COLO829 (cell line): ENCODE measurements around the gene NOXO1.

Experiments
- DNase-seq: peaks from one replicate; pipeline ENCODE4 v3.0.0; 2012; ENCODE audit warnings: low spot score

NOXO1 gene

DNA sequence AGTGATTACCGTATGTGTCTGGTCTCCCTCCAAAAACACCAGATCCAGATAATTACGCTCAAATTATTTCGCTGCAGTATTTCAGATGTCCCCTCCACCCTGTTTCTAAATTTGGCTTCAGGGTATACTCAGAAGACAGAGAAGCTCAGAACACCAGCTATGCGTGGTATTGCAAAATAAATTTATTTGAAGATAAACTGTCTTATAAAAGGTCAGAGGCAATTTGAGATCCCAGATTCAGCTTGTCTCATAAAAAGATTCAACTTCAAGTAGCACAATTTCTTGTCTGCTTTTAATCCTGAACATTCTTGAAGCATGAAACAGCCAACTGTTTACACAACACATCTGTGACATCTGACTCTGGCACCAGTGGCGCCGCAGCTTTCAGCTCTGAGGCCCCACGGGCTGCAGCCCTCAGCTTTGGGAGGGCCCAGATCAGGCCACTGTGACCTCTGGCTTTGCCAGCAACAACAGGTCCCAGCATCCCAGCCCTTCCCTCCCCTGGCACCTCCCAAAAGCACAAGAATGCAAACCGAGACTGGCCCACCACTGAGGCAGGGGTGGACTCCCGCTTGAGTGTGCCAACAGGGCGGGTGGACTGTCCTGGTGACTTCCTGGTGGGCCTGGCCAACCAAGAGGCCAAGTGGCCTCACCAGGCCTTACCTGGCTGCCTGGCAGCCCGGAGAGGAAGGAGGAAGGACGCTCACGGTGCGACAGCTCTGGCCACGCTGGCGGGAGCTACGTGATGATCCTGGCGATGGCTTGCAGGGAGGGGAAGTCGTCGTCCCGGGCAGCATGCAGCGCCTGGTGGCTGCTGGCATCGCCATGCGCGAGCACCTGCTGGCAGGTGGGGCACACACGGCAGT, 16.5 kb upstream of the NOXO1 start:
- DNase-seq: no peak

- no peak for DNase-seq
These were observed 12.5 kb upstream of the NOXO1 start for GRCh38 chr16:1993731-1994131.

DNA sequence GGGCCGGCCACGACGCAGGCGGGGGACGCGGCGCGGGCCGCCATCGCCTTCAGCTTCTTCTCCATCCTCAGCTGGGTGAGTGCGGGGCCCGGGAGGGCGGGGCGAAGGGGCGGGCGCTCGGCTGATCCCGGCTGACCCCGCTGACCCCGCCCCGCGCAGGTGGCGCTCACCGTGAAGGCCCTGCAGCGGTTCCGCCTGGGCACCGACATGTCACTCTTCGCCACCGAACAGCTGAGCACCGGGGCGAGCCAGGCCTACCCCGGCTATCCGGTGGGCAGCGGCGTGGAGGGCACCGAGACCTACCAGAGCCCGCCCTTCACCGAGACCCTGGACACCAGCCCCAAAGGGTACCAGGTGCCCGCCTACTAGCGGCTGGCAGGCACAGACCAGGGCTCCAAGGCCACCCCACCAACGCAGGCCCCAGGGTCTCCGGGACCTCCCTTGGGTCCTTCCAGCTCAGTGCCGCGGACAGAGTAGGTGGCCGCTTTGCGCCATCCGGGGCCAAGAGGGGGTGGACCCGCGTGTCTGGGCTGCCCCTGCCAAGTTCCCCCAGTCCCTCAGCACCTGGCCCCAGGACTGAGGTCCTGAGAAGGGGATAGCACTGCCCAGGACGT, 11.5 kb upstream of the NOXO1 start:
- DNase-seq: no peak

DNA sequence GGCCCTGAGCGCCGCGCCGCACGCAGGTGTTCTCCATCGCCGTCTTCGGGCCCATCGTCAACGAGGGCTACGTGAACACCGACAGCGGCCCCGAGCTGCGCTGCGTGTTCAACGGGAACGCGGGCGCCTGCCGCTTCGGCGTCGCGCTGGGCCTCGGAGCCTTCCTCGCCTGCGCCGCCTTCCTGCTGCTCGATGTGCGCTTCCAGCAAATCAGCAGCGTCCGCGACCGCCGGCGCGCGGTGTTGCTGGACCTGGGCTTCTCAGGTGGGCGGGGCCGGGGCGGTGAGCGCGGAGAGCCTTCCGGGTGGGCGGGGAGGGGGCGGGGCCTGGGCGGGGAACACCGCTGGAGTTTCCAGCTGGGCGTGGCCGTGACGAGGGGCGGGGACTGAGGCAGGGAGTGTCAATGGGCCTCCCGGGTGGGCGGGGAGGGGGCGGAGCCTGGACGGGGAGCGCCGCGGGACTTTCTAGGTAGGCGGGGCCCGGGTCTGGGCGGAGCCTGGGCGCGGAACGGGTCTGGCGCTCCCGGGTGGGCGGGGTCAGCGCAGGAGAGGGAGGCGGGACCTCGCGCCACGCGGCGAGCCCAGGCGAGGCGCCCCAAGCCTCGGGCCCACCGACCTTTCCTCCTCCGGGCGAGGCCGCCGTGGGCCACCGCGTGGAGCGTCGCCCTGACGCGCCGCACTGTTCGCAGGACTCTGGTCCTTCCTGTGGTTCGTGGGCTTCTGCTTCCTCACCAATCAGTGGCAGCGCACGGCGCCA, 10.9 kb upstream of the NOXO1 start:
- DNase-seq: peak; percentile 94

DNA sequence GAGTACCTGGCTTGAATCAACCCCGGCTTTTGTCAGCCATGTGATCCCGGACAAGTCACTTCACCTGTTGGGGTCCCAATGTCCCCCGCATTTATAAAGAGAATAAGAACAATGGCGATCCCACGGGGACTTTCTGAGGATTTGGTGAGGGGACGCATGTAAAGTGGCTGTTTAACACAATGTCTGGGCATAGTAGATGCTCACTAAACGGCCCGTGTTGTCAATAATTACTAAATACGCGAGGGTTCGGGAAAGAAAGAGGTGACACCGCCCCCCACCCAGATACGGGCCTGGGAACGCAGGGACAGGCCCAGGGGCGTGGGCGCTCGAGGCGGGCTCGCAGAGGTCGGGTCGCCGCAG, 10.3 kb upstream of the NOXO1 start:
- no peak for DNase-seq

- DNase-seq: no peak
These were observed 9.9 kb upstream of the NOXO1 start for GRCh38 chr16:1991135-1991551.

GRCh38 chr16:1990351-1991134, 9.3 kb upstream of the NOXO1 start:
- no peak for DNase-seq

GRCh38 chr16:1990101-1990350, 8.8 kb upstream of the NOXO1 start:
- no peak for DNase-seq

- no peak for DNase-seq
These were observed 8.2 kb upstream of the NOXO1 start, which contains the start of gene SYNGR3 for GRCh38 chr16:1989209-1990100. SYNGR3 (plus strand) TSS chr16:1989970; CDS start chr16:1990103, 133 bp downstream.

GRCh38 chr16:1987198-1987597, 5.9 kb upstream of the NOXO1 start:
- DNase-seq: no peak

- DNase-seq: no peak
These were observed 4.3 kb upstream of the NOXO1 start for GRCh38 chr16:1985466-1986150.

DNA sequence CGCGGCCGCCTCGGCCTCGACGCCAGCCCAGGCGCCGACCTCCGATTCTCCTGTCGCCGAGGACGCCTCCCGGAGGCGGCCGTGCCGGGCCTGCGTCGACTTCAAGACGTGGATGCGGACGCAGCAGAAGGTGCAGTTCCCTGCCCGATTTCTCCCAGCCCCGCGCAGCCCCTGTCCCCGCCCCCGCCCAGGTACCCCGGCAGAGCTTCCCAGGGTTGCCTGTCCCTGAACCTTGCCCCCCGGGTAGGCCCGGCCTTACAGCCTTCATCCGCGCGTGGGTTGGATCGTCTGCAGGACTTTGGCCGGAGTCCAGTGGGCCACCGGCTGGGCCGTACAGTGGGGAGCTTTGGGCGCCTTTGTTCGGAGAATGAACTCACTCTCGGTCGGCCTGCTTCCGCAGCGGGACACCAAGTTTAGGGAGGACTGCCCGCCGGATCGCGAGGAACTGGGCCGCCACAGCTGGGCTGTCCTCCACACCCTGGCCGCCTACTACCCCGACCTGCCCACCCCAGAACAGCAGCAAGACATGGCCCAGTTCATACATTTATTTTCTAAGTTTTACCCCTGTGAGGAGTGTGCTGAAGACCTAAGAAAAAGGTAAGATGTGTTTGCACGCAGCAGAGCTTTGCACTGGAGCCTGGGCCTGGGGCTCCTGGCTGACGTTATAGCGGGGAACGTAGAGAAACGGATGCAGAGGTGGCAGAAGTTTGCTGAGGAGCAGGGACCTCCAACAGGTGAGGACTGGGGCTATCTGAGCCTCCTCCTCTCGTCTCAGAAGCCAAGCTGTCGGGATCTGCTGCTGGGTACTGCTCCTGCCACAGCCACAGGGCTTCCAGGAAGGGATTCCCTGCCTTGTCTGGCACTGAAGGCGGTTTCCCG, 3.3 kb upstream of the NOXO1 start:
- no peak for DNase-seq

GRCh38 chr16:1983544-1984346, 2.5 kb upstream of the NOXO1 start, which contains the start of gene GFER:
GFER (plus strand) TSS chr16:1984193; CDS start chr16:1984219, 26 bp downstream.
- DNase-seq: peak; percentile 96

DNA sequence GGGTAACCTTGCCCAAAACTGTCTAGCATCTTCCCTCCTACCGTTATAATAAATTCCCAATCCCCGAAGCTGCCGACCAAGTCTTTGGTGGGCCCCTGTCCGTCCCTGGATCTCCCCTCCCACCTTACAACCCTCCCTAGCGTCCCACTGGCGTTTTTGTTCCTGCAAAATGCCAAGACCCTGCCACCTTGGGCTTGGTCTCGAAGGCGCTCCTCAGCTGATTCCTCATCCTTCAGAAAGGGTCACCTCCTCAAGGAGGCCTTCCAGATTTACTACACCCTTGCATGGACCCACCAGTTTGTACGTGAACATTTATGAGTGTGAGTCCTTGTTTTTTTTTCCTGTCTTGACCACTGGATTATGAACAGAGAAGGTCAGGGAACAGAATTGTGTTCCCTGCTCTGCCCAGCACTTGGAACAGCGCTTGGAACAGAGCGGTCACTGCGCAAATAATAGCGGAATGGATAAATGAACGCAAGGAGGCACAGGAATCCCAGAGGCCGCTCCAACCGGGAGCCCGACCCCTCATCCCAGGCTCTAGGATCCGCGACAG, 1.8 kb upstream of the NOXO1 start:
- DNase-seq: no peak

- DNase-seq: peak; percentile 69
These were observed 754 bp upstream of the NOXO1 start for GRCh38 chr16:1982013-1982433.

DNA sequence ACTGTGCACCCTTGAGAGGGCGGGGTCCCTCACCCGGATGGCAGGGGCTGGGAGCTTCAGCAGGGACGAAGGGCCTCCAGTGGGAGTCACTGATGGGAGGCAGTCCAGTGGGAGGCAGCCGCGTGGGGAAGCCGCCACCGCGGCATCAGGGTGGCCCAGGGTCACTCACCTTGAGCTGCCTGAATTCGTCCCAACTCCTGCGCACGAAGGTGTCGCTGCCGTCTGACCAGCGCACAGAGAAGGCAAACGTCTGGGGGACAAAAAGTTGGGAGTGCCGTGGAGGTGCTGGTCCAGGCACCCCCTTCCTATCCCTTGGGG, 540 bp downstream of the NOXO1 start:
- DNase-seq: no peak

GRCh38 chr16:1980030-1980769, 1.1 kb downstream of the NOXO1 start:
- DNase-seq: no peak
